ENCODE data around the gene CDK14.

Gene CDK14

GRCh38 chr7:90951986-90952954 lies 356.1 kb downstream of the CDK14 start:
- DNase-seq (ENCODE audit: extremely low read depth, low read depth) = no peak
- TF ChIP-seq, protein P1, sequence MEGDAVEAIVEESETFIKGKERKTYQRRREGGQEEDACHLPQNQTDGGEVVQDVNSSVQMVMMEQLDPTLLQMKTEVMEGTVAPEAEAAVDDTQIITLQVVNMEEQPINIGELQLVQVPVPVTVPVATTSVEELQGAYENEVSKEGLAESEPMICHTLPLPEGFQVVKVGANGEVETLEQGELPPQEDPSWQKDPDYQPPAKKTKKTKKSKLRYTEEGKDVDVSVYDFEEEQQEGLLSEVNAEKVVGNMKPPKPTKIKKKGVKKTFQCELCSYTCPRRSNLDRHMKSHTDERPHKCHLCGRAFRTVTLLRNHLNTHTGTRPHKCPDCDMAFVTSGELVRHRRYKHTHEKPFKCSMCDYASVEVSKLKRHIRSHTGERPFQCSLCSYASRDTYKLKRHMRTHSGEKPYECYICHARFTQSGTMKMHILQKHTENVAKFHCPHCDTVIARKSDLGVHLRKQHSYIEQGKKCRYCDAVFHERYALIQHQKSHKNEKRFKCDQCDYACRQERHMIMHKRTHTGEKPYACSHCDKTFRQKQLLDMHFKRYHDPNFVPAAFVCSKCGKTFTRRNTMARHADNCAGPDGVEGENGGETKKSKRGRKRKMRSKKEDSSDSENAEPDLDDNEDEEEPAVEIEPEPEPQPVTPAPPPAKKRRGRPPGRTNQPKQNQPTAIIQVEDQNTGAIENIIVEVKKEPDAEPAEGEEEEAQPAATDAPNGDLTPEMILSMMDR (IDR thresholded peaks at IDR 0.05; ENCODE audit: low read depth, low read length) = no peak

GRCh38 chr7:90955641-90956207 lies 359.6 kb downstream of the CDK14 start:
- no peak for DNase-seq (ENCODE audit: extremely low read depth, low read depth)
- TF ChIP-seq, protein P1 (IDR thresholded peaks at IDR 0.05; ENCODE audit: low read depth, low read length) = no peak

- TF ChIP-seq, protein P1 (IDR thresholded peaks at IDR 0.05; ENCODE audit: low read depth, low read length) = no peak
- DNase-seq (ENCODE audit: extremely low read depth, low read depth) = no peak
Observed at GRCh38 chr7:90957883-90958282, 361.8 kb downstream of the CDK14 start.

- DNase-seq (ENCODE audit: extremely low read depth, low read depth) = peak; percentile 25
- TF ChIP-seq, protein P1 (IDR thresholded peaks at IDR 0.05; ENCODE audit: low read depth, low read length) = no peak
Observed at GRCh38 chr7:90958647-90959046, 362.5 kb downstream of the CDK14 start.

- DNase-seq (ENCODE audit: extremely low read depth, low read depth) = no peak
- TF ChIP-seq, protein P1 (IDR thresholded peaks at IDR 0.05; ENCODE audit: low read depth, low read length) = no peak
Observed at GRCh38 chr7:90961037-90961725, 365.1 kb downstream of the CDK14 start.

DNA sequence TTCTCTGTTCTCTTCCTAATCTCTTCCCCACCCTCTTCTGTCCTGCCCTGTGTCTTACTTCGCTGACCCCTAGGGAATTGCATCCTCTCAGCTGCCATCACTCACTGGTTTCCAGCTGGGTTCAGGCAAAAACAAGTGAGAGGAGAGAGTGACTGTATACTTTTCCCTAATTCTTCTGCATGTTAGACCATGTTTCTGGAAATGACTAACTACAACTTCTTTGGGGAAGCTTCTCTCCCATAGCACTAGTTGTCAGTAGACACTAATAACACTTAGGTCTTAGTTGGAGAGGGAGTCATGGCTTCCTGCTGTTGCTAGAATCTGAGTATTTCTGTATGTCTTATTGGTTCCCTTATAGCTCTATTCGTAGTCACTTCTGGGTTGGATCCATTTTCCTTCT lies 369.1 kb downstream of the CDK14 start:
- DNase-seq (ENCODE audit: extremely low read depth, low read depth) = no peak
- TF ChIP-seq, protein P1 (IDR thresholded peaks at IDR 0.05; ENCODE audit: low read depth, low read length) = no peak

Measured in AG09319 (cell line).